Effector memory CD8-positive, alpha-beta T cell (primary cell): Measurements from ENCODE around the gene MAPK14.

Experiments used
- ATAC-seq: fragments of 150-1000 bp; cut with Tn5 transposase; replicated peaks from 2 replicates; pipeline ENCODE4 v1.10.0; 2021; ENCODE audit warnings: mild to moderate bottlenecking, moderate library complexity
- DNase-seq, 3 experiments: peaks; one replicate each; pipeline ENCODE4 v3.0.0; 2021
- H3K27ac Mint-ChIP-seq, 2 donors: one replicate each; pipeline ENCODE4 v1.8.0; 2022; ENCODE audit warnings: mild to moderate bottlenecking in 2 of 2, mixed read lengths in 2 of 2, moderate library complexity in 2 of 2
- H3K27me3 Mint-ChIP-seq, 2 donors: one replicate each; pipeline ENCODE4 v1.8.0; 2022; ENCODE audit warnings: mixed read lengths in 2 of 2
- H3K36me3 Mint-ChIP-seq: one replicate; pipeline ENCODE4 v1.8.0; 2022; ENCODE audit warnings: mild to moderate bottlenecking, moderate library complexity, mixed read lengths; ENCODE audit not compliant: insufficient read depth
- H3K4me1 Mint-ChIP-seq, 2 donors: one replicate each; pipeline ENCODE4 v1.8.0; 2022; ENCODE audit warnings: low read depth in 2 of 2, mixed read lengths in 2 of 2
- H3K4me3 Mint-ChIP-seq, 2 donors: one replicate each; pipeline ENCODE4 v1.8.0; 2022; ENCODE audit warnings: mild to moderate bottlenecking in 2 of 2, mixed read lengths in 2 of 2, moderate library complexity in 2 of 2
- H3K9me3 Mint-ChIP-seq, 2 donors: one replicate each; pipeline ENCODE4 v1.8.0; 2022; ENCODE audit warnings: mixed read lengths in 2 of 2

The MAPK14 gene

DNA sequence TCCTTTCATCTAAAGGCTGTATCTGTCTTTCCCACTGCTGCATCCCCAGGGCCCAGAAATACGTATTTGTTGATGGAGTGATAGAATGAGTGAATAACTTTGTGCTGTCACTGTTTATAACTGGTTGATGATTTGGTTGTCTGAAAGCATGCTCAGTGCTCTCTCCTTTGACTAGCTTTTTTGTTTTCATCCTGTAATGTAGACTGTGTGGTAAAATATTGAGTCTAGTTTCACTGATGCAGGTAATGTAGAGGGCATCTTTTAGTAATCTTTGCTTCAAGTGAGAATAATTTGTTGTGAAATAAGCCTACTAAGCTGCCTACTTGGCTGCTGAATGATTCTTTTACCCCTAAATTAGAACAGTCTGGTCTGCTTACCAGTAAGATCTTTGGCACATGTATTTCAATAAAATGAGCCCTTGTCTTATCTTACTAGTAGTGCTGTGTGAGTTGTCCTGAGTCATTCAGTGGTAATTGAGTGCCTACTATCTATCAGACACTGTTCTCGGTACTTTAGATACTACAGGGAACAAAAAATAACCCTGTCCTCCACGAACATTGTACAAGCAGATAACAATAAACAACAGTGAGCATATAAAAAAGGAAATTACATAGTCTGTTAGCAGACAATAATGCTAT lies 39.9 kb downstream of the MAPK14 start:
- H3K4me3 Mint-ChIP-seq, result peak overlapping the region in 1 of 2 donors; percentile 30
- H3K9me3 Mint-ChIP-seq, result no peaks in the 10 kb centered on the region
- H3K4me1 Mint-ChIP-seq, result peaks cover 33 to 71% of the 10 kb centered on the region in 2 donors
- DNase-seq, result no peak
- ATAC-seq, result no peak
- H3K27ac Mint-ChIP-seq, result peak overlapping the region in 1 of 2 donors; percentile 85
- H3K27me3 Mint-ChIP-seq, result no peaks in the 10 kb centered on the region
- H3K36me3 Mint-ChIP-seq, result no peaks in the 10 kb centered on the region

DNA sequence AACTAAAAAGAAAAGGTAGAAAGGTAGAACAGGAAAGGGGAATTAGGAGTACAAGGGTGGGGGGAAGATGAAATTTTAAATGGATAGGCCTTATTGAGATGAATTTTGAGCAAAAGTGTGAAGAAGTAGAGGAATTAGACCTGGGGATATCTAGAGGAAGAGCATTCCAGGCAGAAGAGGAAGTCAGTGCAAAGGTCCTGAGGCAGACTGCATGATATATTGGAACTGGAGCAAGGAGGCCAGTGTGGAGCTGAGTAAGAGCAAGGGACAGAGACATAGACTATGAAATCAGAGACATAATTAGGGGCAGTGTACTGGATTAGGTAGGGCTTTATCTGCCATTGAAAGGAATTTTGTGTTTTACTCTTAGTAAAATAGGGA lies 40.4 kb downstream of the MAPK14 start:
- Mint-ChIP-seq H3K4me1 (peaks cover 32 to 74% of the 10 kb centered on the region in 2 donors), H3K4me3 (peak overlapping the region in 1 of 2 donors; percentile 30), H3K36me3 (no peaks in the 10 kb centered on the region), H3K27ac (peak overlapping the region in 1 of 2 donors; percentile 85), H3K27me3 (no peaks in the 10 kb centered on the region), H3K9me3 (no peaks in the 10 kb centered on the region)
- ATAC-seq (no peak), DNase-seq (no peak)

DNA sequence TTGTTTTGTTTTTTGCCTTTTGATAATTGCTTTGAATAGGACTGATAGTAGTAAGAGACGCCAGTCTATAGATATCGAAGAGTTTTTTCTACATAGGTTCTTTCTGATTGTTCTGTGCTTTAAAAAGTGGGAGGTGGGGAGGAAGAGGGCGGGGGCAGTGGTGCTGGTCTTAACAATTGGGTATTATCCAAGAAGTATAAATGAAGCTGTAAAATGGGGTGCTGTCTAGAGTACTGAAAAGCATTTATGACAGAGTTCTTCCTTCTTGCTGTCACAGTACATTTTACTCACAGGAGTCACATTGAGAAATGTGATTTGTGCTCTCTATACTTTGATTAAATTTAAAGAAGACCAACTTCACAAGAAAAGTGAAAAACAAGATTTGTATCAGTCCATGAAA lies 41.0 kb downstream of the MAPK14 start:
- DNase-seq (no peak), ATAC-seq (no peak)
- Mint-ChIP-seq H3K27me3 (no peaks in the 10 kb centered on the region), H3K4me1 (peaks cover 32 to 76% of the 10 kb centered on the region in 2 donors), H3K27ac (peak overlapping the region in 1 of 2 donors; percentile 85), H3K4me3 (no peak overlapping the region), H3K9me3 (no peaks in the 10 kb centered on the region), H3K36me3 (no peaks in the 10 kb centered on the region)

DNA sequence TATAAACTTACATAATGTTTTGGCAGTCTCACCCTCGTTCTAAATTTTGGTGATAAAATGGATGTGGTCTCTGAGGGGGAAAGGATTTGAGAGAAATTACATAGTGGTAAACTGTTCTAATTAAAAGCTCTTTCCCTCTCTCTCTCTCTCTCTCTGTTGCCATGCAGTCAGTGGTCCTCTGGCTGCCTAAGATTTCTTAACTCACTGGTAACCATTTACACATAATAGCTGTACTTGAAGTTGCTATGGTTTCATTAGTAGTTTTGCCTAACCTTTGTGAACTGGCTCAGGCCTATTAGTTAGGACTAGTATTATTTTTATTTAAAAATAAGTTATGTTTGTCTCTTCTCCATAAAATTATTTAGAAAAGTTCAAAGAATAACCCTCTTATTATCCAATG lies 42.0 kb downstream of the MAPK14 start:
- H3K4me1 Mint-ChIP-seq, result peaks cover 32 to 72% of the 10 kb centered on the region in 2 donors
- no peak for DNase-seq
- H3K27me3 Mint-ChIP-seq, result no peaks in the 10 kb centered on the region
- ATAC-seq, result no peak
- no peaks in the 10 kb centered on the region for H3K9me3 Mint-ChIP-seq
- no peak overlapping the region for H3K4me3 Mint-ChIP-seq
- H3K27ac Mint-ChIP-seq, result peak overlapping the region in 1 of 2 donors; percentile 24
- peaks cover 3% of the 10 kb centered on the region for H3K36me3 Mint-ChIP-seq

DNA sequence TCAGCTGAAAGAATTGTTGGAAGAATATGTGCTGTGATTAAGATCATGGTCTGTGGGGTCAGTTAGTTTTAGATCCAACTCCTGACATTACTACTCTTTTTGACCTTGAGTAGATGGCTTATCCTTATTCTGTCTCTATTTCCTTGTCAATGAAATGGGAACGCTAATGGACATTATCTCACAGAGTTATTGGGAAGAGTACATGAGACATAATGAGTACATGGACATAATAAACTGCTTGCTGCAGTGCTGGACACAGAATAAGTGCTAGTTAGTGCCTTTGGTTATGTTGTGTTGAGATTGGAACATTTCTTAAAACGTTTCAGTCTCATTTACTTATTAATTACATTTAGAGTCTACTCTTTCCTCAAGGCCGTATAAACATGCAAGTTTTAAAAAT lies 42.6 kb downstream of the MAPK14 start:
- Mint-ChIP-seq H3K36me3 (peaks cover 8% of the 10 kb centered on the region), H3K27ac (peak overlapping the region in 1 of 2 donors; percentile 55), H3K4me3 (no peak overlapping the region), H3K9me3 (no peaks in the 10 kb centered on the region), H3K4me1 (peaks cover 26 to 66% of the 10 kb centered on the region in 2 donors), H3K27me3 (no peaks in the 10 kb centered on the region)
- ATAC-seq (no peak), DNase-seq (no peak)

DNA sequence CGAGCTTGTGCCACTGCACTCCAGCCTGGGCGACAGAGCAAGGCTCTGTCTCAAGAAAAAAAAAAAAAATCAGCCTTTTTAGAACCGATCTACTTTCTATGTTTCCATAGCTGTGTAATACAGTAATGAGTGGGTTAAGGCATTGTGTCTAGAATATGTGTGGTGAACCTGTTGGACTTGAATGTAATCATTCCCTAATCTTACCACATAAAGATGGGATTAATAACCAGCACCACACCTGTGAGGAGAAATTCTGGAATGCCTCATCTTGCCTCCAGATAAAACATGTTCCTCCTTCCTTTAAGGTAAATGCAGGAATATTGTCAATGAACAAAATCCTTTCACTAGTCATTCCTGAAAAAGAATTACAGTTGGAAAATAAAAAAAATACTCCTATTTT lies 43.7 kb downstream of the MAPK14 start:
- H3K27me3 Mint-ChIP-seq, result no peaks in the 10 kb centered on the region
- peaks cover 10% of the 10 kb centered on the region for H3K36me3 Mint-ChIP-seq
- H3K27ac Mint-ChIP-seq, result peak overlapping the region; percentile 0 to 81
- ATAC-seq (no peak), DNase-seq (no peak)
- H3K9me3 Mint-ChIP-seq, result no peaks in the 10 kb centered on the region
- peaks cover 24 to 58% of the 10 kb centered on the region in 2 donors for H3K4me1 Mint-ChIP-seq
- no peak overlapping the region for H3K4me3 Mint-ChIP-seq

DNA sequence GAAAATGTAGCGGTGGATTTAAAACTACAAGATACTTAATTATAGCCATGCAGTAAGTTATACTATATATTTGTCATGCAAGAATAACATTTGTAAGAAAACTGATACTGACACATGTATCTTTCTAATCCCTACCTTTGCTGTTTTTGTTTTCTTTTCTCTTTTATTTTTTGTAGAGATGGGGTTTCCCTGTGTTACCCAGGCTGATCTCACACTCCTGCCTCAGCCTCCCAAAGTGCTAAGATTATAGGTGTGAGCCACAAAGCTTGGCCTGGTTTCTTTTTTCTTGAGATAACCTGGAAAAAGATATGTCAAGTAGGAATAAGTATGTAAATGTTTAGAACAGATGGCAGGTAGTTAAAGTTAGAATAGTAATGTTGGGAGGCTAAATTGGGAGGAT lies 44.1 kb downstream of the MAPK14 start:
- H3K27me3 Mint-ChIP-seq, result no peaks in the 10 kb centered on the region
- peaks cover 19 to 53% of the 10 kb centered on the region in 2 donors for H3K4me1 Mint-ChIP-seq
- DNase-seq, result no peak
- H3K36me3 Mint-ChIP-seq, result peaks cover 10% of the 10 kb centered on the region
- peak overlapping the region; percentile 0 to 81 for H3K27ac Mint-ChIP-seq
- no peak for ATAC-seq
- H3K4me3 Mint-ChIP-seq, result no peak overlapping the region
- no peaks in the 10 kb centered on the region for H3K9me3 Mint-ChIP-seq

DNA sequence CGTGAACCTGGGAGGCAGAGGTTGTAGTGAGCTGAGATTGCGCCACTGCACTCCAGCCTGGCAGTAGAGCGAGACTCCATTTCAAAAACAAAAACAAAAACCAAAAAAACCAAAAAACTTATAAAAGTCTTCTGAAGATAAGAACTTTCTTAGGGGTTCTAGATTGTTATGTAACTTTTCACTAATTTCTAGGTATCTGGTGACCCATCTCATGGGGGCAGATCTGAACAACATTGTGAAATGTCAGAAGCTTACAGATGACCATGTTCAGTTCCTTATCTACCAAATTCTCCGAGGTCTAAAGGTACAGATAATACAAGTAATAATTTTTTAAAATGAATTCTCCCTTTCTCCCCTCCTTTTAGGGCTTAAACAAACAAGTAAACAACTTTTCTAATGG lies 45.1 kb downstream of the MAPK14 start:
- Mint-ChIP-seq H3K9me3 (no peaks in the 10 kb centered on the region), H3K4me3 (no peak overlapping the region), H3K27ac (peak overlapping the region; percentile 0 to 81), H3K36me3 (peaks cover 13% of the 10 kb centered on the region), H3K27me3 (no peaks in the 10 kb centered on the region), H3K4me1 (peaks cover 15 to 49% of the 10 kb centered on the region in 2 donors)
- DNase-seq (no peak), ATAC-seq (no peak)

DNA sequence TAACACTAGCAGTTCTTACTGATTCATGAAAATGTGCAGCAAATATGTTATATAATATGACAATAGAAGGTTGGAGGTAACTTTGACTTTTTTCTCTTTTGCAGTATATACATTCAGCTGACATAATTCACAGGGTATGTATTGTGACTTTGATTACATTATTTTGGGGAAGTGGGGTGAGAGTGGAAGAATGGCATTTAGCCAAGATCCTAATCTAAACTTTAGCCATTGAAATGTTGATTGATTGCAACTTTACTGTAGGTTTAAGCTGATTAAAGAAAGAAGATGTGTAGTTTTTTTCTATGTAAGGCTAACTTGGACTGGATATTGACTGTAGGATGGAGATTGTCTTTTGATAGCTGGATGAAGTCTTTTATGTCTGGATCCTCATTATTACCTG lies 46.0 kb downstream of the MAPK14 start:
- Mint-ChIP-seq H3K4me3 (no peak overlapping the region), H3K27me3 (no peaks in the 10 kb centered on the region), H3K27ac (peak overlapping the region in 1 of 2 donors; percentile 0), H3K9me3 (no peaks in the 10 kb centered on the region), H3K4me1 (peaks cover 7 to 40% of the 10 kb centered on the region in 2 donors), H3K36me3 (peaks cover 13% of the 10 kb centered on the region)
- DNase-seq, result no peak
- no peak for ATAC-seq

DNA sequence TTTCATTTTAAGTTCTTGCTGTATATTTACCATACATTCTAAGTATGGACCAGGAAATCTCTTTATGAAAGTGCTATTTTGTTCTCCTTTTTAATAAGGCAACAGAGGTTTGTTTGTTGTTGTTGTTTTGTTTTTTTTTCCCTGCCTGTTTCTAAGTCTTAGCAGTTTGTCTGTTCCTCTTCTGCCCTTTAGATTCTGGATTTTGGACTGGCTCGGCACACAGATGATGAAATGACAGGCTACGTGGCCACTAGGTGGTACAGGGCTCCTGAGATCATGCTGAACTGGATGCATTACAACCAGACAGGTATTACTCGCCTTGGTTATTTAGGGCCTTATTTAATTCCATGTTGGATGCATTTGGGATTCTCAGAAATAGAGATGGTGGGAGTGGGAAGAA lies 48.0 kb downstream of the MAPK14 start:
- no peak overlapping the region for H3K4me3 Mint-ChIP-seq
- H3K27ac Mint-ChIP-seq, result peak overlapping the region; percentile 54 to 57
- H3K27me3 Mint-ChIP-seq, result no peaks in the 10 kb centered on the region
- H3K36me3 Mint-ChIP-seq, result peaks cover 32% of the 10 kb centered on the region
- peaks cover 5 to 29% of the 10 kb centered on the region in 2 donors for H3K4me1 Mint-ChIP-seq
- ATAC-seq (peak; percentile 33), DNase-seq (no peak)
- H3K9me3 Mint-ChIP-seq, result no peaks in the 10 kb centered on the region

DNA sequence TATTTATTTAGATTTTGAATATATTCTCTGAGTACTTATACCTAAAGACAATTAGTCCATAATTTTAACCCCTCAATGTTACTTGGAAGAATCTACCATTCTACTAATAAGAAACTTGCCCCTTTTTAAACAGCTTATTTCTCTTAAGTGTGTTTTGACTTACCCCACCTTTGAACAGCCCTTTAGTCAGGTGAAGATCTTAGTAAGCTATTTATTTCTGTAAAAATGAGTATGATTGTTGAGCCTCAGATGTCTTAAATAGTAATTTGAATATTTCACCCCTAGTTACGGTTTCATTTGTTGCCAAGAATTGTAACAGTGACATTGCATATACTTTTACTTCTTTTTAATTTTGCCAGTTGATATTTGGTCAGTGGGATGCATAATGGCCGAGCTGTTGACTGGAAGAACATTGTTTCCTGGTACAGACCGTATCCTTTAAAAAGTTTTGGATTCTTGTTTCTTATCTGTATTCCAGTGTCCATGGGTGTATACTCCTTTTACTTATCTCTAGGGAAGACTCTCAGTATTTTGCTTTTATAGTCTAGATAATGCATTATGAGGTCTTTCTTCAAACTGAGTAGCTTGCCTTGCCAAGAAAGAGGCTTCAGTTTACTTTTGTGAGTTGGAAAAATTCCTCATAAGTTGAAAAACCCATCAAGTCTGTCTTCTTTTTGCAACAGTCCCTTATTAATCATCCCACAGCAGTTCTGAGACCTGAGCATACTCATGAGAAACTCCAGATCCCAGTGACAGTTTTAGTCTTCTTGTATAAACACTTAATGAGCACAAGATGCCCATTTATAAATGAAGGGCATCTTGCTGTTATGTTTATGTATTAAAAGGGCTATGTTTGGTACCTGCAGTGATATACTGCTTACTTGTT lies 48.8 kb downstream of the MAPK14 start:
- no peak for ATAC-seq
- H3K4me3 Mint-ChIP-seq, result no peak overlapping the region
- H3K27me3 Mint-ChIP-seq, result no peaks in the 10 kb centered on the region
- no peaks in the 10 kb centered on the region for H3K9me3 Mint-ChIP-seq
- H3K36me3 Mint-ChIP-seq, result peaks cover 38% of the 10 kb centered on the region
- peaks cover 5 to 33% of the 10 kb centered on the region in 2 donors for H3K4me1 Mint-ChIP-seq
- peak overlapping the region in 1 of 2 donors; percentile 61 for H3K27ac Mint-ChIP-seq
- no peak for DNase-seq

DNA sequence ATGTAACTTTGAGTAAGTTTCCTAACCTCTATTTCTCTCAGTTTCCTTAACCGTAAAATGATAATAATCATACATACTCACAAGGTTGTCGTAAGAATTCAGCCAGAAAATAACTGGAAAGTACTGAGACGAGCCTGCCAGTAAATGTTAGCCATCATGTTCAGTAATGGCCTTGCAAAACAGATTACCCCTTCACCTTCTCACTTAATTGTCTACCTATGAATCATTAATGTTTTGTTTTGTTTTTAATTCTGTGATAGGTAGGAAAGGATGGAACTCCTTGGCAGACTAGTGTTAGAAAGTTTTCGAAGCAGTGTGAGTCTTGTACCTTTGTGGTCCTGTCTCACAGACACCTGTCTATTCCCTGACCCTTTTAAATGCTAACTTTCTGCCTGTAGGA lies 50.6 kb downstream of the MAPK14 start:
- Mint-ChIP-seq H3K27me3 (no peaks in the 10 kb centered on the region), H3K4me3 (no peak overlapping the region), H3K4me1 (peaks cover 0 to 21% of the 10 kb centered on the region in 2 donors), H3K36me3 (peaks cover 50% of the 10 kb centered on the region), H3K9me3 (no peaks in the 10 kb centered on the region), H3K27ac (peak overlapping the region in 1 of 2 donors; percentile 75)
- DNase-seq (no peak), ATAC-seq (no peak)

DNA sequence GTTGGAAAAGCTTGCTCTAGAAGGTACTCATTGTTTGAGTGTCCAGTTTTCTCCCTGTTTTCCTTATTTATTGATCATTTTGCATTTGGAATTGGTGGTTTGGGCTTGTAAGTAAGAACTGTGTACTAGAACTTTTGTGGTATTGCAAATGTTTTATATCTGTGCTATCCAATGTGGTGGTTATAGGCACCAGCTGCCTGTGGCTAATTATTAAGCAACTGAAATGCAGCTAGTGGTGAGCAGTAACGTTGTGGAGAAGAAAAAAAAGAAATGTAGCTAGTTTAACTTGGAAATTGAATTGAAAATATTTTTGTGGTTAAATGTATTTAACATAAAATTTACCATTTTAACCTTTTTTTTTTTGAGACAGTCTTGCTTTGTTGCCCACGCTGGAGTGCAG lies 52.0 kb downstream of the MAPK14 start:
- Mint-ChIP-seq H3K36me3 (peaks cover 59% of the 10 kb centered on the region), H3K27me3 (no peaks in the 10 kb centered on the region), H3K4me1 (peaks cover 1 to 16% of the 10 kb centered on the region in 2 donors), H3K9me3 (no peaks in the 10 kb centered on the region), H3K4me3 (no peak overlapping the region), H3K27ac (no peak overlapping the region)
- DNase-seq, result no peak
- no peak for ATAC-seq

DNA sequence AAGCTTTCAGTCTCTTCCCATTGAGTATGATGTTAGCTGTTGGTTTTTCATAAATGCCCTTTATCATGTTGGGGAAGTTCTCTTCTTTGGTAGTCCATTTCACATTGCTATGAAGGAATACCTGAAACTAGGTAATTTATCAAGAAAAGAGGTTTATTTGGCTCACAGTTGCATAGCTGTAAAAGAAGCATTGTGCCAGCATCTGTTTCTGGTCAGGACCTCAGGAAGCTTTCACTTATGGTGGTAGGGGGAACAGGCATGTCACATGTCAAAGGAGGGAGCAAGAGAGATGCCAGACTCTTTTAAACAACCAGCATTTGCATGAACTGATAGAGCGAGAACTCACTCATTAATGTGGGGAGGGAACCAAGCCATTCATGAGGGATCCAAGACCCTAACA lies 54.7 kb downstream of the MAPK14 start:
- Mint-ChIP-seq H3K27ac (no peak overlapping the region), H3K4me3 (no peak overlapping the region), H3K9me3 (no peaks in the 10 kb centered on the region), H3K27me3 (no peaks in the 10 kb centered on the region), H3K36me3 (peaks cover 54% of the 10 kb centered on the region), H3K4me1 (peaks cover 6 to 18% of the 10 kb centered on the region in 2 donors)
- ATAC-seq, result no peak
- no peak for DNase-seq
